SK-N-SH treated with all-trans-retinoic acid at 6 μM for 48 hours (cell line): ENCODE results near the gene MGLL.

Experiments used
- ARNTL ChIP-seq: fragments of 450-650 bp; formaldehyde crosslinking; IDR thresholded peaks from 2 replicates; pipeline ENCODE4 v1.5.0; 2020; ENCODE audit warnings: low read depth, mild to moderate bottlenecking, moderate library complexity, borderline replicate concordance
- ZFP30 ChIP-seq: fragments of 450-650 bp; formaldehyde crosslinking; IDR thresholded peaks from 2 replicates; pipeline ENCODE4 v1.5.0; 2022; ENCODE audit warnings: mild to moderate bottlenecking, moderate library complexity
- ZNF565 ChIP-seq: fragments of 450-650 bp; formaldehyde crosslinking; conservative IDR thresholded peaks from 2 replicates; pipeline ENCODE4 v1.5.0; 2020; ENCODE audit warnings: low read depth, mild to moderate bottlenecking, moderate library complexity
- ZNF70 ChIP-seq: fragments of 450-650 bp; formaldehyde crosslinking; IDR thresholded peaks from 2 replicates; pipeline ENCODE4 v1.5.0; 2020; ENCODE audit warnings: mild to moderate bottlenecking, moderate library complexity

- TF ChIP-seq ZNF70 (CRISPR knock-in tag) (no peak), ARNTL (CRISPR knock-in tag) (no peak), ZNF565 (CRISPR knock-in tag) (no peak), ZFP30 (CRISPR knock-in tag) (no peak)
Measured at GRCh38 chr3:127804141-127804540, 18.2 kb downstream of the MGLL start.
